ENCODE data around the gene CCDC85A.

Gene CCDC85A

GRCh38 chr2:56195563-56195962, 11.8 kb downstream of the CCDC85A start:
- no peak for DNase-seq (ENCODE audit: low read depth in 2 of 2)

GRCh38 chr2:56197816-56198215, 14.0 kb downstream of the CCDC85A start:
- DNase-seq (ENCODE audit: low read depth in 2 of 2): no peak

DNA sequence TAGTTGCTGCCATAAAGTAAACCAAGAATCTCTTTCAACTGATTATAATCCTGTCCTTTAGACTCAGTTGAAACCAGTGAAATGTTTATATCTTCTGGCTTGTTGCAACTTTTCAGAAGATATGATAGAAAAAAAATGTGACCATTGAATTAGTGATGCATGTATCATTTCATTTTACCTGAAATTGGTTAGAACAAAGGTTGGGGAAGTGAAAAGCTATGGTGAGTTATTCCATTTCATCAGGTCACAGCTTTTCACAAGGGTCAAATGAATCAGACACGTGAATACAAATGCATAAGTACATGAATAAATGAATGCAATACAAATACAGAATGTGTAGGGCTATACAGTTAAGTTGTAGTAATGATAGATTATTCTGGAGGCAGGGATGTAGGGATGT, 15.1 kb downstream of the CCDC85A start:
- no peak for DNase-seq (ENCODE audit: low read depth in 2 of 2)

- peak; percentile 66 to 70 for DNase-seq (ENCODE audit: low read depth in 2 of 2)
Measured at GRCh38 chr2:56199492-56199891, 15.7 kb downstream of the CCDC85A start.

DNA sequence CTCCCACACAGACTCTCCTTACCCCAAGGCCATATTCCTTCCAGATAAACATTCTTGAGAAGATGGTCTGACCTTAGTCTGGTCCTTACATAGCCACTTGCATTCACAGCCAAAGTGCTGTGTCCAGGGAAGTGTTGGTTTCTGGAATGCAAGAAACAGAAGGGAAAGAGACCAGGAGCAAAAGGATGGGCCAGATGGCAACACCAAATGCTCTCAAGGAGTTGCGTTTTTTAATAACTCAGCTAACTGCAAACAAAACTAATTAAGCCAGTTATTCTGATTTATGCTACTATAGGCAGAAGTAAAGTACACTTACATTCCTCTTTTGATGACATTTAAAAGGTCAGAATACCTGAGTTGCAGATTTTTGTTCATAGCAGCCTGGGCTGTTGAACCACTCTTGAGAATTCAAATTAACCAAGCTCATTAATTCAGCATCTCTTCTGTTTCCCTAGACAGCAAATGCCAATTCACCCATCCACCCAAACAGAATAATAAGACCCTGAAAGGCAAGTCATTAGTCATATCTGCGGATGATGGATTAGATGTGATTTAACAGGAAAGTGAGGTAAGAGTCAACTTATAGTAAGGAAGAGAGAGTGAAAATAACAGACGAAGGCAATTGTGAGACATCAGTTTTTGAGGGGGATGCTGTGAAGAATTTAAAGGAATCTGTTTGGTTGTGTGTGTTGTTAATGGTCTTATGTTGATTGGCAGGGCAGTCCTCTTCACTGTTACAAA, 18.8 kb downstream of the CCDC85A start:
- no peak for DNase-seq (ENCODE audit: low read depth in 2 of 2)

DNA sequence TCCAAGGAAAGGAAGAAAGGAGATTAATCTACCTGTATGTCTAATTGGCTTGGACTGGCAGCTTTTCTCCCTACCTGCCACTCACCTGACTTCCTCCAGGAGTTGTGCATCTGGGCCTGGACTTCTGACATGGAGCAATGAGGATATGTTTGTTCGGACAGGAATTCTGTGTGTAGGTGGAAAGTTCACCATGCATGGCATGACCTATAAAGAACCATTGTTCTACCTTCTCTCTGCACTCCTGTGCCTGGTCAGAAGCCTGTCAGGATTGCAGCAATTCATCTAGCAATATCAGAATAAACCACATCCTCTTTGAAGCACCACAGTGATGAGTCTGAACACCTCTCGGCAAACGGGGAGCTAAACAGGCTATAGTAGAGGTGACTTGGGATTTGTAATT, 20.8 kb downstream of the CCDC85A start:
- no peak for DNase-seq (ENCODE audit: low read depth in 2 of 2)

DNA sequence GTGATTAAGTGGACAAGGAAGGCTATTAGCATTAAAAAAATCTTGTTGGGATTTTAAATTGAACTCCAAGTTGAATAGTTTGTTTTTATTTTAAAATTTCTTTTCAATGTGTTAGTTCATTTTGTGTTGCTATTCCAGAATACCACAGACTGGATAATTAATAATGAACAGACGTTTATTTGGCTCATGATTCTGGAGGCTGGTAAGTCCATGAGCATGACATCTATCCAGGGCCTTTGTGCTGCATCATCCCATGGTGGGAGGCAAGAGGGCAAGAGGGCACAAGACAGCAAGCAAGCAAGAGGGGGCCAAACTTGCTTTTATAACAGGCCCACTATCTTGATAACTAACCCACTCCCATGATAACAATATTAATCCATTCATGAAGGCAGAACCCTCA, 22.5 kb downstream of the CCDC85A start:
- DNase-seq (ENCODE audit: low read depth in 2 of 2): no peak

DNA sequence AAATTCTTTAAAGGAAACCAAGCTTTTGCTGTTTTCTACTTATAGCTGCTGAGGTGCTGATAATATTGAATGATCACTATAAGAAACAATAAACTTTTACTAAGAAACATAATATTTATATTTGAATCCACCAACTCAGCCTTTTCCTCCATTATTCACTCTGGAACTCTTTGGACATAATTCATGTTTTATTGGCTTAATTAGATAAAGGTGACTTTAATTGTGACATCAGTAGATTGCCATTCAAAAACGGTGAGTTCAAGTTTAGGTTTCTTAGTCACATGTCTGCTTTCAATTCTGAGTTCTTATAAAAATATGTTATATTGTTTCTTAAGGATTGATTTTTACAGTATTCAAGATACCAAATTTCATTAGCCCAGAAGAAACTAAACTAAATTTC, 24.0 kb downstream of the CCDC85A start:
- DNase-seq (ENCODE audit: low read depth in 2 of 2): peak; percentile 51 to 64

- DNase-seq (ENCODE audit: low read depth in 2 of 2): no peak
Measured at GRCh38 chr2:56208380-56208779, 24.6 kb downstream of the CCDC85A start.

GRCh38 chr2:56209701-56210100, 25.9 kb downstream of the CCDC85A start:
- DNase-seq (ENCODE audit: low read depth in 2 of 2): no peak

DNA sequence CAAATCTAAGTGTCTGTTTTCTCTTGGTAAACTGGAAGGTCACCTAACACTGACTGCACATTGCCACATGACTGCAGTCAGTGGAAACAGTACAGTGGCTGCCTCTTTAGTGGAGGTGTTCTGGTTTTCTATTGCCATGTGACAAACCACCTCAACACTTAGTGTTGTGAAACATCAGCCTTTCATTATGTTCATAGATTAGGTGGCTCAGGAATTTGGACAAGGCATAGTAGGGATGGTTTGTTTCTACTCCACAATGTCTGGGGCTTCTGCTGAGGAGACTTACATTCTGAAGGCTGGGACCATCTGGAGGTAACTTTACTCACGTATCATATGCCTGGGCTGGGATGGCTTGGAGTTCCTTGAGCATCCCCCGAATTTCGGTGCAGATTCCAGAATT, 26.5 kb downstream of the CCDC85A start:
- DNase-seq (ENCODE audit: low read depth in 2 of 2): no peak

DNA sequence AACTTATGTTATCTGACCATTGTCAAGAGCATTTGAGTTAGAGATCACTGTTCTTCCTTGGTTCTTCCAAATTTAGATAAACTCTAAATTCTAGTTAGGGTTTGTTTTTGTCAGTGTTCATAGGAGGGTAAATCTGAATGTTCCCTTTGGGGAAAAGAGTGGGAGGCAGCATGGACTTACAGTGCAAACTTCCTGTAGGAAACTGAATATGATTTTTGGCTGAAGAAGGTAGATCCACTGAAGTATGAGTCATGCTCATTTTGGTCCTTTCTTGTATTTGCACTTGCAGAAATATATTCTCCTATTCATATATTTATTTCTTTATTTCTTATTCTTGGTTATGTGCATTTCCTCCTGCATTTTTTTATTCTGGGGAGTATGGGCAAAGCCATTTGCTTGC, 27.3 kb downstream of the CCDC85A start:
- no peak for DNase-seq (ENCODE audit: low read depth in 2 of 2)

- no peak for DNase-seq (ENCODE audit: low read depth in 2 of 2)
Measured at GRCh38 chr2:56215911-56216310, 32.1 kb downstream of the CCDC85A start.

DNA sequence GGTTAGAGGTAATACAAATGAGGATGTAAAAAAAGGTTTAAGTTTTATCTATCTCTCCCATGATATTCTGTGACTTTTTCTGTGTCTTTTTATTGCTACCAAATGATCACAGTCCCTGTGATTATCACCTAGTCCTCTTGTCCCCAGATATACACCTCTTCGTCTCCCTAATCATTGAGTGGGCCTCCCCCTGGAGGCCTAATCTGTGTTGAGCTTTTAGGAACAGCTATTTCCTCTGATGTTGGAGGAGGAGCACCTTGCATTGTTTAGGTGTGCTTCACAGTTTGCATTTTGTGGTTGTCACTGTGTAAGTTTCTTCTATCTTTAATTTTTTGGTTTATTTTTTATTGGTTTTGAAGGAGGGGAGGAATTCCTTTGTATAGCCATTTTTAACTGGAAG, 33.3 kb downstream of the CCDC85A start:
- DNase-seq (ENCODE audit: low read depth in 2 of 2): no peak

GRCh38 chr2:56222481-56222880, 38.7 kb downstream of the CCDC85A start:
- no peak for DNase-seq (ENCODE audit: low read depth in 2 of 2)

DNA sequence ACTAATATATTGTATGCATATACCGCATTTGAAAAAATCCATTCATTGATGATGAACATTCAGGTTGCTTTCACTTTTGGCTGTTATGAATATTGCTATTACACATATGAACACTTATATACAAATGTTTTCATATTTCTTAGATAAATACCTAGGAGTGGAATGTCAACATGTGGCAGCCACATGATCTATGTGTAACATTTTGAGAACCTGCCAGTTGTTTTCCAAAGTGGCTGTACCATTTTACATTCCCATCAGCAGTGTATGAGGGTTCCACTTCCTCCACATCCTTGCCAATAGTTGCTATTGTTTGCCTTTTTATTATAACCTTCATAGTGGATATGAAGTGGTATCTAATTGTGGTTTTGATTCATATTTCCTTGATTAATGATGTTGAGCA, 40.5 kb downstream of the CCDC85A start:
- no peak for DNase-seq (ENCODE audit: low read depth in 2 of 2)

- DNase-seq (ENCODE audit: low read depth in 2 of 2): no peak
Measured at GRCh38 chr2:56227811-56228210, 44.0 kb downstream of the CCDC85A start.

GRCh38 chr2:56229397-56230060, 45.7 kb downstream of the CCDC85A start:
- no peak for DNase-seq (ENCODE audit: low read depth in 2 of 2)

- no peak for DNase-seq (ENCODE audit: low read depth in 2 of 2)
Measured at GRCh38 chr2:56230156-56230555, 46.4 kb downstream of the CCDC85A start.

GRCh38 chr2:56231361-56231760, 47.6 kb downstream of the CCDC85A start:
- no peak for DNase-seq (ENCODE audit: low read depth in 2 of 2)

- no peak for DNase-seq (ENCODE audit: low read depth in 2 of 2)
Measured at GRCh38 chr2:56232912-56233311, 49.1 kb downstream of the CCDC85A start.

- DNase-seq (ENCODE audit: low read depth in 2 of 2): no peak
Measured at GRCh38 chr2:56234241-56234640, 50.5 kb downstream of the CCDC85A start.

GRCh38 chr2:56239030-56239429, 55.2 kb downstream of the CCDC85A start:
- DNase-seq (ENCODE audit: low read depth in 2 of 2): no peak

DNA sequence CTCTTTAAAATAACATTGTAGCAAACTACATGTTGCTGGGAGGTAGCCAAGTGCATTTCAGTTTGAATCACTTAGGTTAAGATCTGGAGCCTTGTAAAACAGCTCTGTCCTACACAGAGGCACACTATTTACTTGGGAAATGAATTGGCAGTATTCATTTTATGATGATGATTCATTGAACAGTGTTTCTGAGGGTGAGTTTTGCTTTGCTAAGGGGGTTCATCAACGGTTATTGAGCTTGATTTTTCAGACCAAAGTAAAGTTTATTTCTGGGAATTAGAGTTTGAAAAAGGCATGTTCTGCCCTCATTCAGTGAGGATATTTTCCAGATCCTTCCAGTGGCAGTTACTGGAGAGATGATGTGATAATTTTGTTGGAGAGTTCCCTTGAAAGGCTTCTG, 55.6 kb downstream of the CCDC85A start:
- peak in 1 of 2 experiments; percentile 29 for DNase-seq (ENCODE audit: low read depth in 2 of 2)

Data from fibroblast of skin of left biceps (primary cell).